ENCODE measurements around the gene CCNI.
A peak's percentile ranks its signal among the peaks of the same experiment; 100 is the strongest.

CCNI gene

GRCh38 chr4:77012726-77013125 lies 63.1 kb downstream of the CCNI start:
- Histone ChIP-seq H3K4me2 (ENCODE audit: low read length) (no peak overlapping the region), H2BK5ac (ENCODE audit: low read length) (no peak overlapping the region), H3K4me1 (ENCODE audit: control insufficient read depth, low read depth, low read length) (peaks cover 26% of the 10 kb centered on the region), H2BK15ac (replicated peaks; ENCODE audit: low read depth) (no peak overlapping the region), H4K8ac (ENCODE audit: low read depth, low read length) (no peak overlapping the region), H3K9ac (ENCODE audit: low read length) (no peak overlapping the region), H4K5ac (ENCODE audit: low read length) (no peak overlapping the region), H3K18ac (ENCODE audit: low read length) (peak overlapping the region; percentile 21), H3K36me3 (ENCODE audit: control insufficient read depth, insufficient read depth, low read length) (no peaks in the 10 kb centered on the region), H3K79me1 (ENCODE audit: low read length) (no peaks in the 10 kb centered on the region), H3K56ac (ENCODE audit: low read length) (peak overlapping the region; percentile 26), H2BK120ac (ENCODE audit: low read depth, low read length) (no peak overlapping the region), H3K4ac (ENCODE audit: low read depth, low read length) (no peak overlapping the region), H3K27ac (ENCODE audit: low read depth, low read length) (peak overlapping the region; percentile 55), H2AK5ac (ENCODE audit: low read length) (no peak overlapping the region), H3K79me2 (ENCODE audit: control insufficient read depth, insufficient read depth, low read length) (no peaks in the 10 kb centered on the region), H3K27me3 (ENCODE audit: insufficient read depth, low read length, poor library complexity) (no peaks in the 10 kb centered on the region), H3K4me3 (ENCODE audit: low read length) (no peak overlapping the region), H3K23ac (ENCODE audit: low read length) (no peak overlapping the region)
- WGBS (ENCODE audit: extremely low coverage, insufficient coverage, low lambda C conversion rate), result no CpG with 5 or more reads among the region's 5 CpGs
- DNase-seq, result peak; percentile 89

GRCh38 chr4:77010841-77011354 lies 64.9 kb downstream of the CCNI start:
- no peak overlapping the region for H4K5ac ChIP-seq (ENCODE audit: low read length)
- H3K4me3 ChIP-seq (ENCODE audit: low read length), result no peak overlapping the region
- no CpG with 5 or more reads among the region's 3 CpGs for whole genome bisulfite sequencing (ENCODE audit: extremely low coverage, insufficient coverage, low lambda C conversion rate)
- H3K36me3 ChIP-seq (ENCODE audit: control insufficient read depth, insufficient read depth, low read length), result peaks cover 1% of the 10 kb centered on the region
- H3K27ac ChIP-seq (ENCODE audit: low read depth, low read length), result no peak overlapping the region
- H3K79me1 ChIP-seq (ENCODE audit: low read length), result no peaks in the 10 kb centered on the region
- H2BK5ac ChIP-seq (ENCODE audit: low read length), result no peak overlapping the region
- H3K18ac ChIP-seq (ENCODE audit: low read length), result no peak overlapping the region
- no peak overlapping the region for H2BK15ac ChIP-seq (replicated peaks; ENCODE audit: low read depth)
- H3K4me1 ChIP-seq (ENCODE audit: control insufficient read depth, low read depth, low read length), result peaks cover 26% of the 10 kb centered on the region
- no peak overlapping the region for H3K23ac ChIP-seq (ENCODE audit: low read length)
- no peak overlapping the region for H3K56ac ChIP-seq (ENCODE audit: low read length)
- no peaks in the 10 kb centered on the region for H3K27me3 ChIP-seq (ENCODE audit: insufficient read depth, low read length, poor library complexity)
- H2BK120ac ChIP-seq (ENCODE audit: low read depth, low read length), result no peak overlapping the region
- H3K4me2 ChIP-seq (ENCODE audit: low read length), result no peak overlapping the region
- no peaks in the 10 kb centered on the region for H3K79me2 ChIP-seq (ENCODE audit: control insufficient read depth, insufficient read depth, low read length)
- H2AK5ac ChIP-seq (ENCODE audit: low read length), result no peak overlapping the region
- DNase-seq, result no peak
- H3K9ac ChIP-seq (ENCODE audit: low read length), result no peak overlapping the region
- no peak overlapping the region for H3K4ac ChIP-seq (ENCODE audit: low read depth, low read length)
- H4K8ac ChIP-seq (ENCODE audit: low read depth, low read length), result no peak overlapping the region

DNA sequence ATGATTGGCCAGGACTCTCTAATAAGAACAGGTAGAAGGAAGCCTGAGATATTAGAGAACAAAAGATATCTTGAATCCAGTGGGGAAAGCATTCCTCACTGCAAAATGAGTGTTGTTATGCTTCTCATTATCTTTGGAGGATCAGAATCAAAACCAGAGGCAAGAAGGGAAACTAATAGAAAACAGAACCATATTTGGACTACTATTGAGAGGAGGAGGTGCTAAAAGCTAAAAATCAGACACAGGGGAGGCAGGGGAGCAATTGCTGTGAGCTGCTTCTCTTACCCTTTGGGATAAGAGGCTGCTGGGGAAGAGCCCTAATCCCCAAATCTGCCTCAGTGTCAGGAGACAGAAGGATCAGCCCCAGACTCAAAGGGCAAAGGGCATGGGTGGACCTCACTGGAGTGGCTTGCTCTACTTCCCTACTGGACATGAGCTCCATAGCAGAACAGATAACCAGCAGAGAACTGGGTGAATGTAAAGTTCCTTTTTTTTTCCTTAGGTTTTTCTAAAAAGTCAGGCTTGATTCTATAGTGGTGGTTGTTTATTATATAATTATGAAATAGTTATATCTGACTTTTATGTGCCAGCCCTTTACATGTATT lies 66.2 kb downstream of the CCNI start:
- Histone ChIP-seq H3K4ac (ENCODE audit: low read depth, low read length) (no peak overlapping the region), H3K79me1 (ENCODE audit: low read length) (no peaks in the 10 kb centered on the region), H3K4me3 (ENCODE audit: low read length) (no peak overlapping the region), H4K8ac (ENCODE audit: low read depth, low read length) (no peak overlapping the region), H3K23ac (ENCODE audit: low read length) (no peak overlapping the region), H2BK5ac (ENCODE audit: low read length) (no peak overlapping the region), H3K56ac (ENCODE audit: low read length) (no peak overlapping the region), H3K9ac (ENCODE audit: low read length) (no peak overlapping the region), H3K18ac (ENCODE audit: low read length) (no peak overlapping the region), H3K4me1 (ENCODE audit: control insufficient read depth, low read depth, low read length) (peaks cover 17% of the 10 kb centered on the region), H4K5ac (ENCODE audit: low read length) (no peak overlapping the region), H2AK5ac (ENCODE audit: low read length) (no peak overlapping the region), H3K36me3 (ENCODE audit: control insufficient read depth, insufficient read depth, low read length) (peaks cover 4% of the 10 kb centered on the region), H3K27ac (ENCODE audit: low read depth, low read length) (no peak overlapping the region), H3K79me2 (ENCODE audit: control insufficient read depth, insufficient read depth, low read length) (no peaks in the 10 kb centered on the region), H2BK15ac (replicated peaks; ENCODE audit: low read depth) (no peak overlapping the region), H2BK120ac (ENCODE audit: low read depth, low read length) (no peak overlapping the region), H3K4me2 (ENCODE audit: low read length) (no peak overlapping the region), H3K27me3 (ENCODE audit: insufficient read depth, low read length, poor library complexity) (no peaks in the 10 kb centered on the region)
- DNase-seq, result no peak

DNA sequence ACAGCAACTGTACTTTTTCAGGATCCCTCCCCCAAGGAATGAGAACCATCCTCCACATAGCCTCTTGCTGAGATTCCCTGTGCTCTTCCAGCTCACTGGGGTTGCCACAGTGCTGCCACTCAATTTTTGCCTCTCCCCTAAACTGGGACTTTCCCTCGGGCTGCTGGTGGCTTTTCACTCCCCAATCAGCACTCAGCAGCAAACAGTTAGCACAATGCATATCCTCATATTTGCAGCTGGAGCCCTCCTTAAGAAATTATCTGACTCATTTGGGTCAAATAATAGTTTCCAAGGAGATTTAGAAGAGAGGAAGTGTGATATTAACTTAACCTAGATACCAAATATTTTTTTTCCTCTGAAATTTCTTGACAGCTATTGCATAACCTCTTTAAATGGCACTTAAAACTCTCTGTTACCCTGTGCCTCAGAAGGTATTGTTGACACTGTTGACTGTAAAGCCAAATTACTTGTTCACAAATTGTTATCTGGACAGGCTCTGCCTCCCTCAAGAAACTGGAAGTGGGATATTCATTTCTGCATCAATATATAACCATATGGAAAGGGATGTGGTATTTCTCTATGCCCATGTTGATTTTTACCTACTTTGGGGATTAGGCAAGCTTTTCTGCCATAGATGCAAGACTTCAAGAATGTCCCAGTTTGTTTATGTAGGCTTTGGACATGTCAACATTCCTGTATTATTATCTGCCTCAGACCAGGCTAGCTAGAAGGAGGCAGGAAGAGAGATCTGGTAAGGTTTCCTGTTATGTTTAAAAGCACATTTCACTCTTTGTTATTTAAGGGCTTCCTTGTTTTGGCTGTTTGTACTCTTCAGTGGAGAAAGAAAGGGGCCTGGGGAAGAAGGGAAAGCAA lies 68.2 kb downstream of the CCNI start:
- Histone ChIP-seq H3K4me3 (ENCODE audit: low read length) (no peak overlapping the region), H2BK5ac (ENCODE audit: low read length) (no peak overlapping the region), H3K79me2 (ENCODE audit: control insufficient read depth, insufficient read depth, low read length) (no peaks in the 10 kb centered on the region), H3K23ac (ENCODE audit: low read length) (no peak overlapping the region), H2BK15ac (replicated peaks; ENCODE audit: low read depth) (no peak overlapping the region), H3K4me2 (ENCODE audit: low read length) (no peak overlapping the region), H3K4ac (ENCODE audit: low read depth, low read length) (no peak overlapping the region), H2BK120ac (ENCODE audit: low read depth, low read length) (no peak overlapping the region), H3K18ac (ENCODE audit: low read length) (no peak overlapping the region), H3K27me3 (ENCODE audit: insufficient read depth, low read length, poor library complexity) (no peaks in the 10 kb centered on the region), H3K36me3 (ENCODE audit: control insufficient read depth, insufficient read depth, low read length) (peaks cover 7% of the 10 kb centered on the region), H2AK5ac (ENCODE audit: low read length) (no peak overlapping the region), H3K56ac (ENCODE audit: low read length) (no peak overlapping the region), H3K9ac (ENCODE audit: low read length) (no peak overlapping the region), H3K79me1 (ENCODE audit: low read length) (peaks cover 4% of the 10 kb centered on the region), H4K5ac (ENCODE audit: low read length) (no peak overlapping the region), H4K8ac (ENCODE audit: low read depth, low read length) (no peak overlapping the region), H3K4me1 (ENCODE audit: control insufficient read depth, low read depth, low read length) (peaks cover 6% of the 10 kb centered on the region), H3K27ac (ENCODE audit: low read depth, low read length) (no peak overlapping the region)
- WGBS (ENCODE audit: extremely low coverage, insufficient coverage, low lambda C conversion rate), result no CpG with 5 or more reads among the region's 1 CpG
- no peak for DNase-seq

GRCh38 chr4:77006753-77007353 lies 68.9 kb downstream of the CCNI start:
- H3K36me3 ChIP-seq (ENCODE audit: control insufficient read depth, insufficient read depth, low read length), result peaks cover 7% of the 10 kb centered on the region
- no CpG with 5 or more reads among the region's 4 CpGs for WGBS (ENCODE audit: extremely low coverage, insufficient coverage, low lambda C conversion rate)
- no peak overlapping the region for H4K8ac ChIP-seq (ENCODE audit: low read depth, low read length)
- no peak overlapping the region for H2AK5ac ChIP-seq (ENCODE audit: low read length)
- no peaks in the 10 kb centered on the region for H3K79me2 ChIP-seq (ENCODE audit: control insufficient read depth, insufficient read depth, low read length)
- no peak overlapping the region for H3K9ac ChIP-seq (ENCODE audit: low read length)
- H3K79me1 ChIP-seq (ENCODE audit: low read length), result peaks cover 4% of the 10 kb centered on the region
- H2BK15ac ChIP-seq (replicated peaks; ENCODE audit: low read depth), result no peak overlapping the region
- H3K23ac ChIP-seq (ENCODE audit: low read length), result no peak overlapping the region
- no peaks in the 10 kb centered on the region for H3K27me3 ChIP-seq (ENCODE audit: insufficient read depth, low read length, poor library complexity)
- H3K56ac ChIP-seq (ENCODE audit: low read length), result no peak overlapping the region
- no peak overlapping the region for H2BK5ac ChIP-seq (ENCODE audit: low read length)
- H3K18ac ChIP-seq (ENCODE audit: low read length), result no peak overlapping the region
- H3K27ac ChIP-seq (ENCODE audit: low read depth, low read length), result no peak overlapping the region
- no peak overlapping the region for H3K4me2 ChIP-seq (ENCODE audit: low read length)
- H3K4me3 ChIP-seq (ENCODE audit: low read length), result no peak overlapping the region
- H3K4ac ChIP-seq (ENCODE audit: low read depth, low read length), result no peak overlapping the region
- DNase-seq, result no peak
- no peak overlapping the region for H2BK120ac ChIP-seq (ENCODE audit: low read depth, low read length)
- H4K5ac ChIP-seq (ENCODE audit: low read length), result no peak overlapping the region
- H3K4me1 ChIP-seq (ENCODE audit: control insufficient read depth, low read depth, low read length), result peaks cover 7% of the 10 kb centered on the region

Measured in mesendoderm (in vitro differentiated cells).